GM20431 (cell line): Measurements from ENCODE around the gene ERGIC1.

ENCODE experiments used
- in situ Hi-C: fragments of 300-500 bp; cut with MseI, MboI; formaldehyde crosslinking; loops from one replicate; pipeline ENCODE4 v1.15.0; 2020; ENCODE audit warnings: low sequenced_read_pairs; ENCODE audit not compliant: unreplicated experiment

The ERGIC1 gene

DNA sequence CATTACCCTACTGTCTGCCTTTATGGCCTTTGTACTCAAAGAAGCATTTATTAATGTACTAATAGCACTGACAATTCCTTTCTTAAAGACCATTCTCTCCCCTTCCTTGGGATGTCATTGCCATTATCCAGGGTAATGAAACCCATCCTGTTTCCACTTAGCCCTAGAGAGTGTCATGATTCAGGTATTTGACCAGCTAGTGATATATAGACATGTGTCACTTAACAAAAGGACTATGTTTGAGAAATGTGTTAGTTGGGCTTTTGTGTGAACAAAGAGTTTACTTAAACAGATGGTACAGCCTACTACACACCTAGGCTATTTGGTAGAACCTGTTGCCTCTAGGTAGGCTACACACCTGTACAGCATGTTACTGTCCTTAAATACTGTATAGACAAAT is 151.5 kb downstream of the ERGIC1 start:
- in situ Hi-C loops, result loop anchor here (25.0 kb wide), 1 partner anchor 152 kb away; the partner anchor contains the start of gene BNIP1

DNA sequence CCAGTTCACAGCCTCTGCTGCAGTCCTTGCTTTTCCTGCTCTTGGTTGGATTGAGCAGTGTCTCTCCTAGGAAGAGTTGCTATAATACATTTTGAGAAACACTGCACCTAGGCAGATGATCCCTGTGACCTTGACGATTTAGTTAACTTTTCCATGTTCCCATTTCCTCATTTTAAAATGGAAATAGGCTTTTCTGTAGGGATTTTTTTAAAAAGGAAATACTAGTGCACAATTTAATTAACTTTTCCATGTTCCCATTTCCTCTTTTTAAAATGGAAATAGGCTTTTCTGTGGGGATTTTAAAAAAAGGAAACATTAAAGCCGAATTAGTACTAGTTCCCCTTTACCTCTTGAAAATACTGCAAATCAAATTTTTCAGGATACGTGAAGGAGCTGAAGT is 154.2 kb downstream of the ERGIC1 start:
- in situ Hi-C loops, result loop anchor here (25.0 kb wide), 1 partner anchor 149 kb away; the partner anchor contains the start of gene BNIP1

DNA sequence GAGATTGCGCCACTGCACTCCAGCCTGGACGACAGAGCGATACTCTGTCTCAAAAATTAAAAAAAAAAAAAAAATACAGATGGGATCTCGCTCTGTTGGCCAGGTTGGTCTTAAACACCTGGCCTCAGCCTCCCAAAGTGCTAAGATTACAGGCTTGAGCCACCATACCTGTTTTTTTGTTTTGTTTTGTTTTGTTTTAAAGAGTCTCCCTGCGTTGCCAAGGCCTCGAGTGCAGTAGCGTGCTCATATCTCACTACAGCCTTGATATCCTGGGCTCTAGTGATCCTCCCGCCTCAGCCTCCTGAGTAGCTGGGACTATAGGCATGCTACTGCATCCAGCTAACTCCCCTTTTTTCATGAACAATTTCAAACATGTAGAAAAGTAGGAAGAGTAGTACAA is 156.7 kb downstream of the ERGIC1 start:
- in situ Hi-C loops, result loop anchor here (25.0 kb wide), 1 partner anchor 147 kb away; the partner anchor contains the start of gene BNIP1

DNA sequence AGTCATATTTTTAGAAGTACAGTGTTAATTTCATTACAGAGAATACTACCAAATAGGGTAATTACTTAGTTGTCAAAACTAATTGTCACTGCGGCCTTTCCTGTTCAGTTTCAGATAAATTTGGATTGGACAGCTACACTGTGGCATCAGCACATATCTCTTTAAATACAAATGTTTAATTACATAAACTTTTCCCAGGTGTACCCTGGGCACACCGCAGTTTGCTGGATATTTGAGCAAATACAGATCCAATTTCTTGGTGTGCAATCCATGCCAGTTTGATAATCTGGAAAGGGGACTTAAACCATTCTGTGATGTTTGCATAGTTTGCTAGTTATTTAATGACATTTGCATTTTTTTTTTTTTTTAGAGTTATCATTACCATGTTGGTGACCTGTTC is 160.4 kb downstream of the ERGIC1 start:
- in situ Hi-C loops, result loop anchor here (25.0 kb wide), 1 partner anchor 143 kb away; the partner anchor contains the start of gene BNIP1

DNA sequence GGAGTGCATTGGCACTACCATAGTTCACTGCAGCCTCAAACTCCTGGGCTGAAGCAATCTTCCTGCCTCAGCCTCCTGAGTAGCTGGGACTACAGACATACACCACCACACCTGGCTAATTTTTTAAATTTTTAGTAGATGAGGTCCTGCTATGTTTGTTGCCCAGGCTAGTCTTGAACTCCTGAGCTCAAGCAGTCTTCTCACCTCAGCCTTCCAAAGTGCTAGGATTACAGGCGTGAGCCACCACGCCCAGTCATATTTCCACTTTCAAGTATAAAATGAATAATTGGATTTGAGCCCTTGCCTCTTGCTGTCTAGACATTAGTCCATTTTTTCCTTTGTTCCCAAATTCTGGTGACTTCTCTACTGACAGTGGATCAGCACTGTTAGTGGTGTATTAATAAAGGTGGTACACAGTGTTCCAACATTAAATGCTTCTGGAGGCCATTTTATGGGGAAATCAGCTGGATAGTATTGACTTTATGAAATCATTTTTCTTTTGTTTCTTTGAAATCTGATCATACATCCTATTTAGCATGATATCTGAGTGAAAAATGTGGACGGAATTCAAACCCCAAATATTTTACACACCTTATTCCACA is 165.4 kb downstream of the ERGIC1 start:
- in situ Hi-C loops, result loop anchor here (25.0 kb wide), 1 partner anchor 138 kb away; the partner anchor contains the start of gene BNIP1

DNA sequence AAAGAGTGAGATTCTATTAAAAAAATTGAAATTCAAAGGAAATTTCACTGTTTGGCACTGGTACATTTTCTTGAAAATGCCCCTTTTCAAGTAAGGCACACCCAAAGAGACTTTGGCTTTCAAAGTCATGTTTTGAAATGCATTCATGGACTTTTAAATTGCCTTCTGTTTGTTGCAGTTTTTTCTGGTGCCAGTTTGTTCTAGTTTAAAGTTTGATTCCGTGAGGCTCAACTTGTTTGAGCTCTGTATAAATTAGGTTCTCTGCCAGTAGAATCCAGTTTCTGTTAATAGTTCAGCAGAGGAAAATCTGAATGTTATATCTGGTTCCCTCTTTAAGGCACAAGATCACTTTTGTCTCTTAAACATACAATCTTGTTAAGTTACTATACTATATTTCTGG is 165.9 kb downstream of the ERGIC1 start:
- in situ Hi-C loops, result loop anchor here (25.0 kb wide), 1 partner anchor 137 kb away; the partner anchor contains the start of gene BNIP1

DNA sequence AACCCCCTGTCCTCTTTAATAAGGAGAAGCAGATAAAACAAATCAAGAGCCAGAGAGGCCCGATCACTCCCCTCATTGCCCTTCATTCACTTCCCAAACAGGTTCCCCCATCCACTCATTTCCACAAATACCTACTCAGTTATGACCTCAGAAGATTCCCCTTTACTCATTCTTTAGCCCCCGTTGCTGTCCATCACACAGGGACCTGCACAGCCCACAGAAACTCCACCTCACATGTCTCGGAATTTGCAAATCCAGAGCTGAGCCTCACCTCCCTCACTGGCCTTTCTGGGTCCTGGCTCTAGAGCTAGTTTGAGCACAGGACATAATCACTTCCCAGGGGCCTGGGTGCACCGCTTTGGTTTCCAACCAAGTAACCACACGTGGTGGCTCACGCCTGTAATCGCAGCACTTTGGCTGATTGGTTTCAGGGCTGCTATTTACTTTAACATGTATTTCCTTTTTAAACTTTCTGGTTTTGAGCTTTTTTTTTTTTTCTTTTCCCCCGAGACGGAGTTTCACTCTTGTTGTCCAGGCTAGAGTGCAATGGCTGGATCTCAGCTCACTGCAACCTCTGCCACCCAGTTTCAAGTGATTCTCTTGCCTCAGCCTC is 167.3 kb downstream of the ERGIC1 start:
- in situ Hi-C loops, result no loop called here
